ENCODE results near the gene KRTAP9-7. TPM values are rescaled to one million over a fixed set of nuclear protein-coding genes. Genes with fewer than 3 reads are reported as not detected.
A peak's percentile ranks its signal among the peaks of the same experiment; 100 is the strongest.

KRTAP9-7 gene
- total and polyA plus RNA-seq, 2 experiments from 2014 or later: not detected

DNA sequence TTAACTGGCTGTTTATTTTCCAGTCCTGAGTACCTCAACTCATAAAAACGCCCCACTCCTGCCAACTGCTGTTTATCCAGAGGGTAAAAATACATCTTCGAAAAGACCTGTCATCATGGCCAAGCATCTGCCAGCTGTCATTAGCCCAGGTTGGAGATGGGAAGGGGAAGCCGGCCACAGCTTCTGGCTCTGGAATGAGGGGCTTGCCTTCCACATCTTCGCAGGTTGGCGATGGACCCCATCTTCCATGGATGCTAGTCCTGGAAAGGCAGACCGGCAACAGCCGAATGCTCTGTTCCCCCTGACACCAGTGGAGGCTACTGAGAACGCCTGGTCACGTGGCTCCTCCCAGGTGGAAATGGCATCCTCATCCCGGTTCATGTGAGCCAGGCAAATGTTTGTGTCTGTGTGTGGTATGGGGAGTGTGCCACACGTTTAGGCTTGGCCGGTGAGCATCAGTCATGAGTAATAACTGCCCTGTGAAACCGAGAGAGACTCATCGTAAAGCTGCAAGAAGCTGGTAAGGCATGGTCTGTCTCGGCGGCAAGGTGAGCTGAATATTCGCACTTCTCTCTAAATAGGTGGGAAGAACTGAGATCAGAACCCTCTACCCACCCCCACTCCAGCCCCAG lies 40.4 kb downstream of the KRTAP9-7 start:
- H3K79me2 ChIP-seq (replicated peaks; ENCODE audit: insufficient read depth): no peaks in the 10 kb centered on the region
- TF ChIP-seq, protein P1, sequence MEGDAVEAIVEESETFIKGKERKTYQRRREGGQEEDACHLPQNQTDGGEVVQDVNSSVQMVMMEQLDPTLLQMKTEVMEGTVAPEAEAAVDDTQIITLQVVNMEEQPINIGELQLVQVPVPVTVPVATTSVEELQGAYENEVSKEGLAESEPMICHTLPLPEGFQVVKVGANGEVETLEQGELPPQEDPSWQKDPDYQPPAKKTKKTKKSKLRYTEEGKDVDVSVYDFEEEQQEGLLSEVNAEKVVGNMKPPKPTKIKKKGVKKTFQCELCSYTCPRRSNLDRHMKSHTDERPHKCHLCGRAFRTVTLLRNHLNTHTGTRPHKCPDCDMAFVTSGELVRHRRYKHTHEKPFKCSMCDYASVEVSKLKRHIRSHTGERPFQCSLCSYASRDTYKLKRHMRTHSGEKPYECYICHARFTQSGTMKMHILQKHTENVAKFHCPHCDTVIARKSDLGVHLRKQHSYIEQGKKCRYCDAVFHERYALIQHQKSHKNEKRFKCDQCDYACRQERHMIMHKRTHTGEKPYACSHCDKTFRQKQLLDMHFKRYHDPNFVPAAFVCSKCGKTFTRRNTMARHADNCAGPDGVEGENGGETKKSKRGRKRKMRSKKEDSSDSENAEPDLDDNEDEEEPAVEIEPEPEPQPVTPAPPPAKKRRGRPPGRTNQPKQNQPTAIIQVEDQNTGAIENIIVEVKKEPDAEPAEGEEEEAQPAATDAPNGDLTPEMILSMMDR (conservative IDR thresholded peaks at IDR 0.05; ENCODE audit: low read depth in 2 of 2): no peak
- TF ChIP-seq ZNF331 (CRISPR knock-in tag; IDR thresholded peaks at IDR 0.05; ENCODE audit: low read depth) (no peak), JUNB (IDR thresholded peaks at IDR 0.05; ENCODE audit: unreplicated experiment) (no peak), CREB1 (CRISPR knock-in tag; IDR thresholded peaks at IDR 0.05; ENCODE audit: low read depth) (no peak), POLR2AphosphoS5 (IDR thresholded peaks at IDR 0.05; ENCODE audit: low read depth) (no peak), EZH2phosphoT487 (IDR thresholded peaks at IDR 0.05; ENCODE audit: unreplicated experiment) (no peak), ZNF114 (CRISPR knock-in tag; IDR thresholded peaks at IDR 0.05) (no peak)
- TF ChIP-seq, protein P2, sequence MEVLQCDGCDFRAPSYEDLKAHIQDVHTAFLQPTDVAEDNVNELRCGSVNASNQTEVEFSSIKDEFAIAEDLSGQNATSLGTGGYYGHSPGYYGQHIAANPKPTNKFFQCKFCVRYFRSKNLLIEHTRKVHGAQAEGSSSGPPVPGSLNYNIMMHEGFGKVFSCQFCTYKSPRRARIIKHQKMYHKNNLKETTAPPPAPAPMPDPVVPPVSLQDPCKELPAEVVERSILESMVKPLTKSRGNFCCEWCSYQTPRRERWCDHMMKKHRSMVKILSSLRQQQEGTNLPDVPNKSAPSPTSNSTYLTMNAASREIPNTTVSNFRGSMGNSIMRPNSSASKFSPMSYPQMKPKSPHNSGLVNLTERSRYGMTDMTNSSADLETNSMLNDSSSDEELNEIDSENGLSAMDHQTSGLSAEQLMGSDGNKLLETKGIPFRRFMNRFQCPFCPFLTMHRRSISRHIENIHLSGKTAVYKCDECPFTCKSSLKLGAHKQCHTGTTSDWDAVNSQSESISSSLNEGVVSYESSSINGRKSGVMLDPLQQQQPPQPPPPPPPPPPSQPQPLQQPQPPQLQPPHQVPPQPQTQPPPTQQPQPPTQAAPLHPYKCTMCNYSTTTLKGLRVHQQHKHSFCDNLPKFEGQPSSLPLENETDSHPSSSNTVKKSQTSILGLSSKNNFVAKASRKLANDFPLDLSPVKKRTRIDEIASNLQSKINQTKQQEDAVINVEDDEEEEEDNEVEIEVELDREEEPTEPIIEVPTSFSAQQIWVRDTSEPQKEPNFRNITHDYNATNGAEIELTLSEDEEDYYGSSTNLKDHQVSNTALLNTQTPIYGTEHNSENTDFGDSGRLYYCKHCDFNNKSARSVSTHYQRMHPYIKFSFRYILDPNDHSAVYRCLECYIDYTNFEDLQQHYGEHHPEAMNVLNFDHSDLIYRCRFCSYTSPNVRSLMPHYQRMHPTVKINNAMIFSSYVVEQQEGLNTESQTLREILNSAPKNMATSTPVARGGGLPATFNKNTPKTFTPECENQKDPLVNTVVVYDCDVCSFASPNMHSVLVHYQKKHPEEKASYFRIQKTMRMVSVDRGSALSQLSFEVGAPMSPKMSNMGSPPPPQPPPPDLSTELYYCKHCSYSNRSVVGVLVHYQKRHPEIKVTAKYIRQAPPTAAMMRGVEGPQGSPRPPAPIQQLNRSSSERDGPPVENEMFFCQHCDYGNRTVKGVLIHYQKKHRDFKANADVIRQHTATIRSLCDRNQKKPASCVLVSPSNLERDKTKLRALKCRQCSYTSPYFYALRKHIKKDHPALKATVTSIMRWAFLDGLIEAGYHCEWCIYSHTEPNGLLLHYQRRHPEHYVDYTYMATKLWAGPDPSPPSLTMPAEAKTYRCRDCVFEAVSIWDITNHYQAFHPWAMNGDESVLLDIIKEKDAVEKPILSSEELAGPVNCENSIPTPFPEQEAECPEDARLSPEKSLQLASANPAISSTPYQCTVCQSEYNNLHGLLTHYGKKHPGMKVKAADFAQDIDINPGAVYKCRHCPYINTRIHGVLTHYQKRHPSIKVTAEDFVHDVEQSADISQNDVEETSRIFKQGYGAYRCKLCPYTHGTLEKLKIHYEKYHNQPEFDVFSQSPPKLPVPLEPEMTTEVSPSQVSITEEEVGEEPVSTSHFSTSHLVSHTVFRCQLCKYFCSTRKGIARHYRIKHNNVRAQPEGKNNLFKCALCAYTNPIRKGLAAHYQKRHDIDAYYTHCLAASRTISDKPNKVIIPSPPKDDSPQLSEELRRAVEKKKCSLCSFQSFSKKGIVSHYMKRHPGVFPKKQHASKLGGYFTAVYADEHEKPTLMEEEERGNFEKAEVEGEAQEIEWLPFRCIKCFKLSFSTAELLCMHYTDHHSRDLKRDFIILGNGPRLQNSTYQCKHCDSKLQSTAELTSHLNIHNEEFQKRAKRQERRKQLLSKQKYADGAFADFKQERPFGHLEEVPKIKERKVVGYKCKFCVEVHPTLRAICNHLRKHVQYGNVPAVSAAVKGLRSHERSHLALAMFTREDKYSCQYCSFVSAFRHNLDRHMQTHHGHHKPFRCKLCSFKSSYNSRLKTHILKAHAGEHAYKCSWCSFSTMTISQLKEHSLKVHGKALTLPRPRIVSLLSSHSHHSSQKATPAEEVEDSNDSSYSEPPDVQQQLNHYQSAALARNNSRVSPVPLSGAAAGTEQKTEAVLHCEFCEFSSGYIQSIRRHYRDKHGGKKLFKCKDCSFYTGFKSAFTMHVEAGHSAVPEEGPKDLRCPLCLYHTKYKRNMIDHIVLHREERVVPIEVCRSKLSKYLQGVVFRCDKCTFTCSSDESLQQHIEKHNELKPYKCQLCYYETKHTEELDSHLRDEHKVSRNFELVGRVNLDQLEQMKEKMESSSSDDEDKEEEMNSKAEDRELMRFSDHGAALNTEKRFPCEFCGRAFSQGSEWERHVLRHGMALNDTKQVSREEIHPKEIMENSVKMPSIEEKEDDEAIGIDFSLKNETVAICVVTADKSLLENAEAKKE (CRISPR knock-in tag; IDR thresholded peaks at IDR 0.05): no peak
- no peak for DNase-seq (ENCODE audit: low spot score)
- Mint-ChIP-seq H3K4me3 (no peak overlapping the region), H3K4me1 (no peaks in the 10 kb centered on the region; the same call in 2 of the 3 replicates), H3K27me3 (ENCODE audit: insufficient read depth, low read depth, poor library complexity) (peaks cover 6% of the 10 kb centered on the region), H3K36me3 (ENCODE audit: low read depth) (peaks cover 6% of the 10 kb centered on the region; the same call in 1 of the 3 replicates), H3K27ac (no peak overlapping the region), H3K9me3 (peaks cover 11% of the 10 kb centered on the region; the same call in 2 of the 3 replicates)
- H3F3A ChIP-seq (replicated peaks; ENCODE audit: low read depth): no peaks in the 10 kb centered on the region
- H3K27ac ChIP-seq (ENCODE audit: low read depth): no peak overlapping the region
- H3K36me3 ChIP-seq (ENCODE audit: insufficient read depth): no peaks in the 10 kb centered on the region
- no peaks in the 10 kb centered on the region for H3K4me1 ChIP-seq (ENCODE audit: insufficient read depth)
- ATAC-seq: no peak
- no peaks in the 10 kb centered on the region for H3K27me3 ChIP-seq (ENCODE audit: insufficient read depth)
- H2AFZ ChIP-seq: 0 out of 2 replicates have a peak overlapping the region, but pooled peaks have one; percentile 43
- H3K4me2 ChIP-seq: no peak overlapping the region
- no peak overlapping the region for H3K4me3 ChIP-seq
- H4K20me1 ChIP-seq (replicated peaks; ENCODE audit: insufficient read depth): no peaks in the 10 kb centered on the region
- H3K9me2 ChIP-seq (ENCODE audit: insufficient read depth): no peaks in the 10 kb centered on the region

All from GM23338 (cell line).